Measurements from ENCODE around the gene THEMIS. TPM values are rescaled to one million over a fixed set of nuclear protein-coding genes. Genes with fewer than 3 reads are reported as not detected.

Gene THEMIS
- polyA plus RNA-seq, 1 donor (not counting 4 experiments of a cell fraction or from before 2014, with no cell fraction given), result not detected

GRCh38 chr6:127941228-127941627 is 40.4 kb upstream of the THEMIS start:
- no peak overlapping the region for H3K4me2 ChIP-seq (ENCODE audit: control insufficient read depth, extremely low read depth, insufficient read depth, low read depth, low read length)
- H3K4me1 ChIP-seq (ENCODE audit: control insufficient read depth, extremely low read depth, insufficient read depth, low read length), result peaks cover 13% of the 10 kb centered on the region
- H3K4me3 ChIP-seq (ENCODE audit: control insufficient read depth in 2 of 3, extremely low read depth in 1 of 3, insufficient read depth in 2 of 3, low read depth in 1 of 3, low read length in 3 of 3), result no peak overlapping the region
- dilution Hi-C loops (cut with MboI; ENCODE audit: extremely low pct_ligation_motif_present, low sequenced_read_pairs), result no loop called here
- H4K20me1 ChIP-seq (ENCODE audit: control insufficient read depth, extremely low read depth, insufficient read depth, low read length), result no peaks in the 10 kb centered on the region
- no peaks in the 10 kb centered on the region for H3K79me2 ChIP-seq (ENCODE audit: control insufficient read depth, insufficient read depth, low read length)
- no peak for TF ChIP-seq CTCF (optimal IDR thresholded peaks at IDR 0.05 in 1 of 3, IDR thresholded peaks at IDR 0.05 in 1 of 3, conservative IDR thresholded peaks at IDR 0.05 in 1 of 3; ENCODE audit: extremely low read depth in 1 of 3, insufficient read depth in 2 of 3, low read length in 3 of 3)
- no peak for TF ChIP-seq EZH2 (IDR thresholded peaks at IDR 0.05; ENCODE audit: low read length)
- no peak overlapping the region for H2AFZ ChIP-seq (ENCODE audit: control insufficient read depth, low read length)
- no peak overlapping the region for H3K9ac ChIP-seq (ENCODE audit: control insufficient read depth, extremely low read depth, insufficient read depth, low read length)
- no peak for DNase-seq (ENCODE audit: low read depth, low spot score)
- no peaks in the 10 kb centered on the region for H3K36me3 ChIP-seq (ENCODE audit: control insufficient read depth in 2 of 2, extremely low read depth in 1 of 2, insufficient read depth in 2 of 2, low read length in 2 of 2)
- no peaks in the 10 kb centered on the region for H3K9me1 ChIP-seq (ENCODE audit: control insufficient read depth, extremely low read depth, insufficient read depth, low read length)
- H3K27ac ChIP-seq (ENCODE audit: control insufficient read depth, insufficient read depth, low read length), result no peak overlapping the region
- FAIRE-seq, result no peak
- no peaks in the 10 kb centered on the region for H3K9me3 ChIP-seq (ENCODE audit: control insufficient read depth, low read depth, low read length)
- no peaks in the 10 kb centered on the region for H3K27me3 ChIP-seq (ENCODE audit: control insufficient read depth, extremely low read depth, insufficient read depth, low read length)

- H3K9me1 ChIP-seq (ENCODE audit: control insufficient read depth, extremely low read depth, insufficient read depth, low read length), result no peaks in the 10 kb centered on the region
- H3K79me2 ChIP-seq (ENCODE audit: control insufficient read depth, insufficient read depth, low read length), result no peaks in the 10 kb centered on the region
- TF ChIP-seq CTCF (optimal IDR thresholded peaks at IDR 0.05 in 1 of 3, IDR thresholded peaks at IDR 0.05 in 1 of 3, conservative IDR thresholded peaks at IDR 0.05 in 1 of 3; ENCODE audit: extremely low read depth in 1 of 3, insufficient read depth in 2 of 3, low read length in 3 of 3), result no peak
- no peak for TF ChIP-seq EZH2 (IDR thresholded peaks at IDR 0.05; ENCODE audit: low read length)
- FAIRE-seq (no peak), DNase-seq (ENCODE audit: low read depth, low spot score) (no peak)
- H2AFZ ChIP-seq (ENCODE audit: control insufficient read depth, low read length), result peak overlapping the region; percentile 73
- H3K9ac ChIP-seq (ENCODE audit: control insufficient read depth, extremely low read depth, insufficient read depth, low read length), result no peak overlapping the region
- H3K4me2 ChIP-seq (ENCODE audit: control insufficient read depth, extremely low read depth, insufficient read depth, low read depth, low read length), result peak overlapping the region; percentile 18
- peaks cover 13% of the 10 kb centered on the region for H3K4me1 ChIP-seq (ENCODE audit: control insufficient read depth, extremely low read depth, insufficient read depth, low read length)
- H3K4me3 ChIP-seq (ENCODE audit: control insufficient read depth in 2 of 3, extremely low read depth in 1 of 3, insufficient read depth in 2 of 3, low read depth in 1 of 3, low read length in 3 of 3), result no peak overlapping the region
- H3K36me3 ChIP-seq (ENCODE audit: control insufficient read depth in 2 of 2, extremely low read depth in 1 of 2, insufficient read depth in 2 of 2, low read length in 2 of 2), result no peaks in the 10 kb centered on the region
- no peaks in the 10 kb centered on the region for H3K27me3 ChIP-seq (ENCODE audit: control insufficient read depth, extremely low read depth, insufficient read depth, low read length)
- H3K27ac ChIP-seq (ENCODE audit: control insufficient read depth, insufficient read depth, low read length), result peak overlapping the region; percentile 70
- H4K20me1 ChIP-seq (ENCODE audit: control insufficient read depth, extremely low read depth, insufficient read depth, low read length), result no peaks in the 10 kb centered on the region
- H3K9me3 ChIP-seq (ENCODE audit: control insufficient read depth, low read depth, low read length), result no peaks in the 10 kb centered on the region
- dilution Hi-C loops (cut with MboI; ENCODE audit: extremely low pct_ligation_motif_present, low sequenced_read_pairs), result loop anchor here (5.0 kb wide), 1 partner anchor 37 kb away; the partner anchor contains the start of gene THEMIS
Measured at GRCh38 chr6:127939442-127940066, 38.7 kb upstream of the THEMIS start.
